Fibroblast of skin of left biceps (primary cell): ENCODE results near the gene MAP7.
"Not testable (repeated sequence)": the region's sequence is repeated elsewhere in the genome, so short reads cannot be mapped to it uniquely, and the experiment has no call there.

Experiments used
- DNase-seq, 2 experiments: peaks; one replicate each; pipeline ENCODE4 v3.0.0-alpha.2; 2013; ENCODE audit warnings: low read depth in 2 of 2

The MAP7 gene

GRCh38 chr6:136506124-136506799 is 44.0 kb downstream of the MAP7 start:
- DNase-seq, result no peak

GRCh38 chr6:136503303-136504029 is 46.8 kb downstream of the MAP7 start:
- no peak for DNase-seq

GRCh38 chr6:136502786-136503185 is 47.4 kb downstream of the MAP7 start:
- no peak for DNase-seq

- peak in 1 of 2 experiments; percentile 5 for DNase-seq
Measured at GRCh38 chr6:136501514-136501913, 48.7 kb downstream of the MAP7 start.

GRCh38 chr6:136501096-136501495 is 49.1 kb downstream of the MAP7 start:
- DNase-seq, result no peak

- DNase-seq, result no peak
Measured at GRCh38 chr6:136500414-136500813, 49.8 kb downstream of the MAP7 start.

- DNase-seq, result no peak
Measured at GRCh38 chr6:136499370-136499769, 50.9 kb downstream of the MAP7 start.

GRCh38 chr6:136496449-136496848 is 53.8 kb downstream of the MAP7 start:
- not testable (repeated sequence) for DNase-seq

- DNase-seq, result no peak
Measured at GRCh38 chr6:136494710-136495109, 55.5 kb downstream of the MAP7 start.

GRCh38 chr6:136494059-136494458 is 56.2 kb downstream of the MAP7 start:
- DNase-seq, result no peak

GRCh38 chr6:136492409-136492808 is 57.8 kb downstream of the MAP7 start:
- DNase-seq, result no peak

- no peak for DNase-seq
Measured at GRCh38 chr6:136491754-136492153, 58.5 kb downstream of the MAP7 start.

- DNase-seq, result no peak
Measured at GRCh38 chr6:136491251-136491650, 59.0 kb downstream of the MAP7 start.

GRCh38 chr6:136489689-136490033 is 60.6 kb downstream of the MAP7 start:
- DNase-seq, result not testable (repeated sequence)

GRCh38 chr6:136487759-136488425 is 62.3 kb downstream of the MAP7 start:
- DNase-seq, result peak in 1 of 2 experiments; percentile 10

GRCh38 chr6:136486357-136486756 is 63.9 kb downstream of the MAP7 start:
- DNase-seq, result no peak

GRCh38 chr6:136483906-136484305 is 66.3 kb downstream of the MAP7 start:
- no peak for DNase-seq

GRCh38 chr6:136483005-136483404 is 67.2 kb downstream of the MAP7 start:
- not testable (repeated sequence) for DNase-seq

- DNase-seq, result no peak
Measured at GRCh38 chr6:136477548-136477947, 72.7 kb downstream of the MAP7 start.

GRCh38 chr6:136475686-136476085 is 74.5 kb downstream of the MAP7 start:
- no peak for DNase-seq

- DNase-seq, result no peak
Measured at GRCh38 chr6:136474241-136474640, 76.0 kb downstream of the MAP7 start.

- no peak for DNase-seq
Measured at GRCh38 chr6:136471922-136472321, 78.3 kb downstream of the MAP7 start.

- no peak for DNase-seq
Measured at GRCh38 chr6:136471372-136471771, 78.8 kb downstream of the MAP7 start.
